ENCODE data around the gene G2E3.

- TF ChIP-seq CTCF (IDR thresholded peaks at IDR 0.05; ENCODE audit: low read depth, low read length) (no peak), MAX (IDR thresholded peaks at IDR 0.05; ENCODE audit: low read depth, low read length) (no peak), POLR2A (IDR thresholded peaks at IDR 0.05; ENCODE audit: extremely low read depth, insufficient read length) (no peak), MYC (IDR thresholded peaks at IDR 0.05; ENCODE audit: low read depth, low read length) (no peak)
Observed at GRCh38 chr14:30623412-30624131, 64.6 kb downstream of the G2E3 start.
